Prostate gland (tissue), 2 donors: ENCODE results near the gene ITK.

Experiments
- CTCF ChIP-seq, 4 experiments: fragments of 200-600 bp in 2 of 4; fragments of 450-650 bp in 2 of 4; sonication (generic) in 2 of 4; IDR thresholded peaks; 1 replicate in 3 of 4; 2 replicates in 1 of 4; pipeline ENCODE4 v1.5.1; 2016 to 2019; ENCODE audit warnings: antibody characterized with exemption in 4 of 4, mild to moderate bottlenecking in 2 of 4, moderate library complexity in 2 of 4
- POLR2A ChIP-seq: fragments of 450-650 bp; IDR thresholded peaks from one replicate; pipeline ENCODE4 v1.6.1; 2016; ENCODE audit warnings: antibody characterized with exemption, mild to moderate bottlenecking

GRCh38 chr5:157159209-157159751 is 21.4 kb upstream of the ITK start:
- TF ChIP-seq POLR2A (no peak), CTCF (IDR thresholded peaks at IDR 0.05) (no peak)
